ENCODE measurements around the gene SCIN.

The SCIN gene

GRCh38 chr7:12539681-12540080, 30.8 kb upstream of the SCIN start:
- TF ChIP-seq CTCF (IDR thresholded peaks at IDR 0.05; ENCODE audit: control insufficient read depth, insufficient read depth, low read depth, low read length, missing control alignments) = no peak
- DNase-seq (ENCODE audit: low read depth) = no peak
- no peak overlapping the region for H3K4me3 ChIP-seq (ENCODE audit: control insufficient read depth, low read depth, low read length)

- no peak for DNase-seq (ENCODE audit: low read depth)
- H3K4me3 ChIP-seq (ENCODE audit: control insufficient read depth, low read depth, low read length) = no peak overlapping the region
- TF ChIP-seq CTCF (IDR thresholded peaks at IDR 0.05; ENCODE audit: control insufficient read depth, insufficient read depth, low read depth, low read length, missing control alignments) = no peak
Observed at GRCh38 chr7:12540850-12541249, 29.7 kb upstream of the SCIN start.

GRCh38 chr7:12543586-12543985, 26.9 kb upstream of the SCIN start:
- H3K4me3 ChIP-seq (ENCODE audit: control insufficient read depth, low read depth, low read length) = no peak overlapping the region

GRCh38 chr7:12549106-12549505, 21.4 kb upstream of the SCIN start:
- no peak overlapping the region for H3K4me3 ChIP-seq (ENCODE audit: control insufficient read depth, low read depth, low read length)
- DNase-seq (ENCODE audit: low read depth) = peak; percentile 41
- no peak for TF ChIP-seq CTCF (IDR thresholded peaks at IDR 0.05; ENCODE audit: control insufficient read depth, insufficient read depth, low read depth, low read length, missing control alignments)

More at GRCh38 chr7:12543586-12543985, 26.9 kb upstream of the SCIN start:
- no peak for DNase-seq (ENCODE audit: low read depth)
- no peak for TF ChIP-seq CTCF (IDR thresholded peaks at IDR 0.05; ENCODE audit: control insufficient read depth, insufficient read depth, low read depth, low read length, missing control alignments)

GRCh38 chr7:12550956-12551355, 19.6 kb upstream of the SCIN start:
- H3K4me3 ChIP-seq (ENCODE audit: control insufficient read depth, low read depth, low read length) = no peak overlapping the region
- TF ChIP-seq CTCF (IDR thresholded peaks at IDR 0.05; ENCODE audit: control insufficient read depth, insufficient read depth, low read depth, low read length, missing control alignments) = no peak
- peak; percentile 17 for DNase-seq (ENCODE audit: low read depth)

GRCh38 chr7:12552876-12553275, 17.6 kb upstream of the SCIN start:
- no peak for TF ChIP-seq CTCF (IDR thresholded peaks at IDR 0.05; ENCODE audit: control insufficient read depth, insufficient read depth, low read depth, low read length, missing control alignments)
- H3K4me3 ChIP-seq (ENCODE audit: control insufficient read depth, low read depth, low read length) = no peak overlapping the region
- DNase-seq (ENCODE audit: low read depth) = no peak

GRCh38 chr7:12553416-12553815, 17.1 kb upstream of the SCIN start:
- H3K4me3 ChIP-seq (ENCODE audit: control insufficient read depth, low read depth, low read length) = no peak overlapping the region
- no peak for TF ChIP-seq CTCF (IDR thresholded peaks at IDR 0.05; ENCODE audit: control insufficient read depth, insufficient read depth, low read depth, low read length, missing control alignments)
- DNase-seq (ENCODE audit: low read depth) = no peak
